Adrenal gland (tissue), 12 donors: ENCODE data around the gene KDM2B. TPM values are rescaled to one million over a fixed set of nuclear protein-coding genes. Genes with fewer than 3 reads are reported as not detected.
A peak's percentile ranks its signal among the peaks of the same experiment; 100 is the strongest.
"Not testable (repeated sequence)": the region's sequence is repeated elsewhere in the genome, so short reads cannot be mapped to it uniquely, and the experiment has no call there.

Experiments
- DNase-seq, 7 donors: peaks; one replicate each; pipeline ENCODE4 v3.0.0-alpha.2; 2019 to 2020
- H3K27ac ChIP-seq, 5 donors: fragments of 200-600 bp; sonication (generic) in 4 of 5; 1 replicate in 3 of 5; 2 replicates in 2 of 5; pipeline versions ENCODE4 v1.5.1 to v1.8.0; 2016 to 2020; ENCODE audit warnings: mild to moderate bottlenecking in 1 of 5
- H3K27me3 ChIP-seq: fragments of 200-600 bp; 2 replicates; pipeline ENCODE4 v1.8.0; 2021
- H3K36me3 ChIP-seq, 2 donors: fragments of 200-600 bp; replicated peaks in 1 of 2; 1 replicate in 1 of 2; 2 replicates in 1 of 2; pipeline versions ENCODE4 v1.5.1 to v1.8.0; 2018 to 2022
- H3K4me1 ChIP-seq, 2 donors: fragments of 200-600 bp; replicated peaks in 1 of 2; 1 replicate in 1 of 2; 2 replicates in 1 of 2; pipeline versions ENCODE4 v1.5.1 to v1.8.0; 2018 to 2021
- H3K4me3 ChIP-seq, 4 donors: fragments of 200-600 bp; sonication (generic) in 3 of 4; one replicate each; pipeline ENCODE4 v1.5.1; 2016 to 2018
- H3K9me3 ChIP-seq, 3 donors: fragments of 200-600 bp; sonication (generic) in 1 of 3; replicated peaks in 1 of 3; 1 replicate in 2 of 3; 2 replicates in 1 of 3; pipeline versions ENCODE4 v1.5.1 to v1.8.0; 2016 to 2021
- CTCF ChIP-seq, 6 experiments: fragments of 450-650 bp in 4 of 6; fragments of 200-600 bp in 2 of 6; sonication (generic) in 1 of 6; IDR thresholded peaks; 1 replicate in 5 of 6; 2 replicates in 1 of 6; pipeline versions ENCODE4 v1.5.1 to v1.8.0; 2016 to 2021; ENCODE audit warnings: antibody characterized with exemption in 6 of 6, mild to moderate bottlenecking in 2 of 6, moderate library complexity in 1 of 6
- POLR2A ChIP-seq, 2 donors: fragments of 450-650 bp; IDR thresholded peaks; one replicate each; pipeline ENCODE4 v1.6.1; 2017; ENCODE audit warnings: antibody characterized with exemption in 2 of 2, mild to moderate bottlenecking in 2 of 2, moderate library complexity in 1 of 2
- WGBS, 4 donors: extraction: QIAGEN DNeasy Blood & Tissue Kit in 2 of 4; methylation state at CpG; one replicate each; pipeline versions ENCODE4 v1.1.5 to v1.1.7; 2013 to 2017; 5-methylcytosine and 5-hydroxymethylcytosine counted together
- intact Hi-C, 2 donors: fragments of 100-400 bp; cut with DNase I; formaldehyde crosslinking; loops; one replicate each; pipeline versions ENCODE4 v1.14.1 to v1.15.0; 2022 to 2023
- polyA plus RNA-seq, 3 donors: library from polyadenylated mRNA; stranded (reverse); fragments of 200-250 nt in 2 of 3; fragments of 350-450 nt in 1 of 3; fragmentation: Illumina TruSeq in 1 of 3; extraction: RNeasy Lipid Tissue Mini Kit (QIAGEN cat#74804) in 1 of 3; gene quantifications; one replicate each; pipeline ENCODE4 v1.2.3, GENCODE V29; 2013 to 2014
- total RNA-seq, 9 donors: library from RNA; depleted of rRNA in 4 of 9; stranded (reverse); fragments of >200 nt in 4 of 9; fragments of 120-200 nt in 1 of 9; fragmentation: NEBNext Ultra II Directional in 1 of 9; extraction: Animal tissue kit (Norgen Biotek cat#: 25700) in 1 of 9; gene quantifications; one replicate each; pipeline versions ENCODE4 v1.1.0 to v1.2.4, GENCODE V29; 2013 to 2023
- donor health status: healthy with polysubstance abuse.
- donor health status: Bipolar disorder and iron deficiency.
- donor health status: DM: yes; HTN: yes; CAD: no.
- donor health status: DM: no; HTN: no; CAD: no.
- donor health status: DM: no; HTN: no; CAD: no.
- donor health status: DM: yes; HTN: yes; CAD: no.

Gene KDM2B
- total and polyA plus RNA-seq, 12 donors, result 5.0 to 40.6 (median 17.2) TPM

DNA sequence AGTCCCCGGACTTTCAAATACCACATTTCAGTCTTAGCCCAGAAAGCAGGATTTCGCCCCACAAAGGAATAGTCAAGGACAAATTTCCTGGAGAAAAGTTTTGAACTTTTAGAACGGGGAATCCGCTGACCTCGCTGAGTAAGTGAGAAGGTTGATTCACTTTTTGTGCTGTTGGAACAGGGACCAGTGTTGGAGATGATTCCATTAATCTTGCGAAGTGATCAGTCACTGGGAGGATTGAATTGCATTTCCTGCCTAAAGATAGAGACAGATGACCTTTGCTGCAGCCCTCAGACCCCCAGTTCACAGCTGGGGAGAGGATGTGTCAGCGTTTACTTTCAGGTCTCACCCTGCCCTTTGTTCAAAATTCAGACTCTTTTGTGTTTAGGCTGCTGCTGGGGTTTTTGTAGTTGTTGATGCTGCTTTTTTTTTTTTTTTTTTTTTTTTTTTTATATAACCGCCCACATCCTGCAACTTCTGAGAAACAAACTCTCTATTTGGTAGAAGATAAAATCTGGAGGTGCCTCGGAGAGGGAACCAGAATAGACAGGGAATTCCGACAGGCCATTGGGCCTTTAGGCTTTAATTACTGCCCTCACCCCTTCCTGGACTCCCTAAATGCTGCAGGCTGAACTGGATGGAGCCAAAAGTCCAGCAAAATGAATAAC lies 9.8 kb upstream of the KDM2B start:
- Histone ChIP-seq H3K27ac (peak overlapping the region; percentile 65 to 87 (median 76)), H3K36me3 (no peaks in the 10 kb centered on the region), H3K4me1 (peaks cover 0 to 14% of the 10 kb centered on the region in 2 donors), H3K4me3 (peak overlapping the region in 3 of 4 donors; percentile 7 to 43 (median 26)), H3K27me3 (no peaks in the 10 kb centered on the region), H3K9me3 (no peaks in the 10 kb centered on the region)
- DNase-seq, result peak in 4 of 7 donors; percentile 31 to 57 (median 52)
- intact Hi-C loops, result no loop called here
- 5 to 14% (median 7%) methylated on average over 10 of the region's 10 CpGs for WGBS, 4 donors
- TF ChIP-seq POLR2A (IDR thresholded peaks at IDR 0.05) (no peak), CTCF (IDR thresholded peaks at IDR 0.05) (no peak)

- H3K9me3 ChIP-seq, H3K27ac ChIP-seq, intact Hi-C loops, H3K4me3 ChIP-seq, DNase-seq, H3K36me3 ChIP-seq, H3K27me3 ChIP-seq: not testable (repeated sequence)
- H3K4me1 ChIP-seq, result peaks cover 11 to 30% of the 10 kb centered on the region in 2 donors
- WGBS, 4 donors, result 93 to 98% (median 95%) methylated on average over 6 of the region's 6 CpGs
Measured at GRCh38 chr12:121584885-121585284, 4.1 kb upstream of the KDM2B start.

- H3K27me3 ChIP-seq, H3K4me3 ChIP-seq, H3K27ac ChIP-seq, DNase-seq, intact Hi-C loops, H3K36me3 ChIP-seq, H3K9me3 ChIP-seq: not testable (repeated sequence)
- WGBS, 4 donors, result 73 to 100% (median 96%) methylated on average over 2 of the region's 2 CpGs
- H3K4me1 ChIP-seq, result peaks cover 19 to 33% of the 10 kb centered on the region in 2 donors
Measured at GRCh38 chr12:121583334-121583661, 2.5 kb upstream of the KDM2B start.

GRCh38 chr12:121582583-121583333 lies 1.9 kb upstream of the KDM2B start:
- 56 to 59% (median 58%) methylated on average over 9 to 13 of the region's 13 CpGs for WGBS, 4 donors
- Histone ChIP-seq H3K9me3 (no peaks in the 10 kb centered on the region), H3K36me3 (no peaks in the 10 kb centered on the region), H3K27ac (peak overlapping the region in 2 of 5 donors; percentile 45 to 86), H3K4me3 (no peak overlapping the region), H3K4me1 (peaks cover 25 to 39% of the 10 kb centered on the region in 2 donors), H3K27me3 (no peaks in the 10 kb centered on the region)
- TF ChIP-seq POLR2A (IDR thresholded peaks at IDR 0.05) (no peak), CTCF (IDR thresholded peaks at IDR 0.05) (no peak)
- intact Hi-C loops, result no loop called here
- no peak for DNase-seq

DNA sequence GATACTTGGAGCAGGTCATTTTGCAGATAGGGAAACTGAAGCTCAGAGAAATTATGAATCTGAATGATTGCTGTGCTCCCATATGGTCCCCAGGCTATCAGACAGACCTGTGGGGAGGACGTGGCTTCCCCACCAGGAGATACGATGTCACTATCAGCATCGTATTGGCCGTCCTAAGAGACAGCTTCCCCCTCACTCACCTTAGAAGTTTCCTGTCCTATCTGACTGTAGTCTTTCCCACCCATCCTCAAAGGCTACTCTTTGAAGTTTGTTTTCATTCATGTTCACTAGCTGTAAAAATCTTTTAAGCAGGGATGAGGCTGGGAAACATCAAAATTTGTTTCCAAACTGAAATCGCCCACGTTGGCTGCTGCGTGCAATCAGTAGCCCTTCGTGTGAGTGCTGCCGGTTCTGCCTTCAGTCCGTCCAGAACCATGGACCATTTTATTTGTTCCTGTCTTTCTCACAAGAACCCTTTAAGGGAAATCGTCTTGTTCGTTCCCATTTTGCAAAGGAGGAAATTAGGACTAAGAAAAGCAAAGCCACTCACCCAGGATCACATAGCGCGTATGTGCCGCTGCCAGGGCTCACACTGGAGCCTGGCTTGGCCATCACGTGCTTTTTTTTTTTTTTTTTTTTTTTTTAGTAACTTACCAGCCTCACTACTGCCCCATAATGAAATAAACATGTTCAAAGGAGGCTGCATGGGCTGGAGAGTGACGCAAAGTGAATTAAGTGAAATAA lies 1.0 kb upstream of the KDM2B start:
- H3K4me1 ChIP-seq, result peaks cover 25 to 48% of the 10 kb centered on the region in 2 donors
- WGBS, 4 donors, result 45 to 61% (median 47%) methylated on average over 16 to 17 of the region's 17 CpGs
- TF ChIP-seq CTCF (IDR thresholded peaks at IDR 0.05) (no peak), POLR2A (IDR thresholded peaks at IDR 0.05) (no peak)

More for the DNA sequence above, 1.0 kb upstream of the KDM2B start:
- no peaks in the 10 kb centered on the region for H3K9me3 ChIP-seq
- peak overlapping the region in 4 of 5 donors; percentile 7 to 95 (median 52) for H3K27ac ChIP-seq
- no peaks in the 10 kb centered on the region for H3K27me3 ChIP-seq
- intact Hi-C loops, result no loop called here
- no peaks in the 10 kb centered on the region for H3K36me3 ChIP-seq
- DNase-seq, result peak in 4 of 7 donors; percentile 28 to 54 (median 34)
- no peak overlapping the region for H3K4me3 ChIP-seq
